Urinary bladder (tissue), 4 donors: ENCODE results near the gene CLIC1. TPM values are rescaled to one million over a fixed set of nuclear protein-coding genes. Genes with fewer than 3 reads are reported as not detected.

Source experiments
- DNase-seq: peaks from one replicate; pipeline ENCODE4 v3.0.0-alpha.2; 2015; ENCODE audit errors: extremely low spot score
- H3K27ac ChIP-seq: one replicate; pipeline ENCODE4 v1.5.1; 2013; ENCODE audit warnings: low read depth, mild to moderate bottlenecking, moderate library complexity
- H3K36me3 ChIP-seq: one replicate; pipeline ENCODE4 v1.6.1; 2013; ENCODE audit warnings: mild to moderate bottlenecking, moderate library complexity; ENCODE audit not compliant: insufficient read depth
- H3K4me1 ChIP-seq: one replicate; pipeline ENCODE4 v1.6.1; 2013; ENCODE audit warnings: mild to moderate bottlenecking, moderate library complexity; ENCODE audit not compliant: insufficient read depth
- H3K4me3 ChIP-seq: one replicate; pipeline ENCODE4 v1.5.1; 2013; ENCODE audit warnings: low read depth, low read length
- WGBS: extraction: QIAGEN DNeasy Blood & Tissue Kit; methylation state at CpG from one replicate; pipeline ENCODE4 v1.1.7; 2013; 5-methylcytosine and 5-hydroxymethylcytosine counted together
- polyA plus RNA-seq: library from polyadenylated mRNA; stranded (reverse); fragments of 200-250 nt; gene quantifications from one replicate; pipeline ENCODE4 v1.2.3, GENCODE V29; 2013
- total RNA-seq: library from RNA; depleted of rRNA; stranded (reverse); fragments of >200 nt; gene quantifications from one replicate; pipeline ENCODE4 v1.2.3, GENCODE V29; 2014
- donor health status: healthy with polysubstance abuse.
- donor health status: healthy.

CLIC1 gene
- total and polyA plus RNA-seq, 2 donors: 200 to 303 TPM

DNA sequence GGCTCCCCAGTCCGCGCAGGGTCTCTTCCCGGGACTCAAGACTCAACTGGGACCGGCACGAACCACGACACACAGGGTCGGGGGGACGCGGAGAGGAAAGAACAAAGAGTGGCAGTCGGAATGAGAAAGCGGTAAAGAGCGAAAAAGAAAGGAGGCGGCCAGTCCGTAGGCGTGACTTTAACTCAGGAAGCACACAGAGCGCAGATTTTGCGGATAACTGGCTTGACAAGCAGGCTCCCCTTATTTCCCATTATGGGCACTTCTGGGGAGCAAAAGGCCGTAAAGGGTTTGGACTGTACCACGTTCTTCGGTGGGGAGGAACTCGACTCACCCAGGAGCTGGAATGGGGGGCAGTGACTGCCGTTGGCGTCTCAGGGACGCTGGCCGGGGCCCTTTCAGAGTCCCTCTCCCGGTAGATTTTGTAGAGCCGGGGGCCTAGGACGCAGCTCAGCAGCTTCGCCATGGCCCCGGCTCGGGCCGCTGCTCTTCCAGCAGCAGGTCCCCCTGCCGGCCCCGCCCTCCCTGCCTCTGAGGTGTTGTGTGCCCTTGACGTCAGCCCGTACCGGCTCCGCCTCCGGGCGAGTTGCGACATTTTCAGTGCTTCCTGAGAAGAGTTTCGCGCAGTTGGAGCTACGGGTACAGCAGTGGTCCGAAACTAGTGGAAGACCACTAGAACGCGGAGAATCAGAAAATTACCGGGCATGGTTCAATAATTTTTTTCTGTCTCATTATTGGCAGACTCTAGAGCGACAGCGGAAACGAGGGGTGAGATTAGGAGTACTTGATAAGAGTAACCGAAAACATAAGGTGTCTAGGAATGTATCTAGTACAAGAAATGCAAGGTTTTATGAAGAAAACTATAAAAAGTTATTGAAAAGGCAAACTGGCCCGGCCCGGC lies 33.3 kb downstream of the CLIC1 start, which contains the start of gene ABHD16A:
Gene ABHD16A (minus strand): TSS at position 506 of the 898 bp plus-strand sequence. CDS start 43 bp downstream, at position 463.
- peak; percentile 97 for DNase-seq
- WGBS: under 1% methylated on average over 54 of the region's 54 CpGs
- Histone ChIP-seq H3K27ac (peak within 1 kb of the TSS; percentile 97), H3K4me3 (peak within 1 kb of the TSS; percentile 70), H3K36me3 (no peaks in the 10 kb centered on the region), H3K4me1 (no peaks in the 10 kb centered on the region)

DNA sequence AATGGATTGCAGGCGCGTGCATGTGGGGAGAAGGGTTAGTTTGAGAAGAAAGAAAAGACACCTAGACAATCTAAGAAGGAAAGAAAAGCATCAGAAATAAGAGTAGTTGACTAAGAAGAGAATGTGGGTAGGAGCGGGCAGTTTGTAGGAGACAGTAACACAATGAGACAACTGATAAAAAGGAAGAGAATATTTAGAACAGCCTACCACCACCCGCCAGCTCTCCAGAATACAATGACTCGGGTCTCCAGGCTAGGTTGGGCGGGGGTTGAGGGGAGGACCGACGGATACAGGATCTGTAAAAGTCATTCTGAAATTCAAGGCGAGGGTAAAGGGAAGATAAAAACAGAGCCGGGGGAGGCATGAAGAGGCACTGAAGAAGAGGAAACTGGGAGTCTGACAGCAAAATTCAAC lies 33.9 kb downstream of the CLIC1 start:
- under 1% methylated on average over 10 of the region's 10 CpGs for WGBS
- H3K4me3 ChIP-seq: peak overlapping the region; percentile 70
- no peaks in the 10 kb centered on the region for H3K4me1 ChIP-seq
- H3K27ac ChIP-seq: peak overlapping the region; percentile 97
- DNase-seq: no peak
- H3K36me3 ChIP-seq: no peaks in the 10 kb centered on the region

DNA sequence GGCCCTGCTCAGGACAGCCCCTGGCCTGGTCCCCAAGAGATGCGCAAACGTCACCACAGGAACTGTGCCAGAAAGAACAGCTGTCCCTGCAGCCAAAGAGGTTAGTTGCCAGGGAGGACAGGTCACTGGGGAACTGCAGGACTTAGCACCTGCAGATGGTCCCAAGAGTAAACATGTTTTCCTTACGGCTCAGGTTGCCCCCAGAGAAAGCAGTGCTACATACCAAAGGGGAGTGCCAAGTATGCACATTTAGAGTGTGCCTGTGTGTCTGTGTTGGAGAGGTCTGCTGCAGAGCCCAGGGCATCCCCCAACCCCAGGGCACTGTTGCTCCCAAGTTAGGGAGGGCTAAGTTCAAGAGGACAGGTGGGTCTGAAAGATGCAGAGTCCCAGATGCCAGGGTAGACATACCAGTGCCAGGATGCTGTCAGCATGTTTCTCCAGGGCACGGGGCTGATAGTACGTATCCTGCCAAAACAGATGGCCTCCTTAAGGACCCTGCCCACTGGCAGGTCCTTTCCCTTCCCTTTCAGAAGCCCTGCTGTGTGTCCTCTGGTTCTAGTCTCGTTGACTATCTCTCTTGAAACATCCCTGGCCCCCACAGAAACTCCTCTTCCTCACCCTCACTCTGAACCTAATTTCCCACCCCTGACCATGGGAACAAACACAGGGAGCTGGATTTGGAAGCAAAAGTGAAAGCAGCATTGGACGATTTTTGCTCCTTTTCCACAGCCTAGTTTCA lies 34.5 kb downstream of the CLIC1 start:
- no peaks in the 10 kb centered on the region for H3K36me3 ChIP-seq
- no peak overlapping the region for H3K27ac ChIP-seq
- H3K4me1 ChIP-seq: no peaks in the 10 kb centered on the region
- 23% methylated on average over 7 of the region's 7 CpGs for WGBS
- no peak for DNase-seq
- H3K4me3 ChIP-seq: peak overlapping the region; percentile 70

DNA sequence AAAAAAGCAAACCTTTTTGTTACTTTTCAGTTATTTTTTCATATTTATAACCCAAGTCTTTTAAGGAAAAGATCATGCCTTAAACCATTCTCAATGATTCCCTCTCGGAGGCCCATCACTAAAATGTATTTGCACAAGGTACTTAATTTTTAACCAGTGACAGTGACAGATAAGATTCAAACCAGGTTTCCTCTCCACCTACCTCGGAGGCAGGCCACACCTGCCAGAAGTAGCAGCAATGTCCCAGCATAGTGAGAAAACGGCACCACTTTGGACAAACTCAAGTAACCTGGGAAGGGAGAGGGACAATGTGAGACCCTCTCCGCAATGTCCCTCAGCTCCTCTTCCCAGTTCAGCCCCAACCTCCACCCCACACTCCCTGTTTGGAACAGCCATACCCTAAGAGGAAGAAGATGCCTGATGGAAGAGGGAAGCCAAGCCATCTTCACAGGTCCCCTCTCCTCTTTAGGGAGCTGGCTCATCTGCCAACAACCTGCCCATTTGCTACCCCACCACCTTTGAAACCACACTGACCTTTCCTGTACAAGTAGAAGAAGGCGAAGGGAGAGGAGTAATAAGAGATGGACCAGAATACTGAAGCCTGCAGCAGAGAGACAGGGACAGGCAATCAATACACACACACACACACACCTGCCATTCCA lies 35.5 kb downstream of the CLIC1 start:
- H3K4me3 ChIP-seq: no peak overlapping the region
- no peaks in the 10 kb centered on the region for H3K36me3 ChIP-seq
- no peaks in the 10 kb centered on the region for H3K4me1 ChIP-seq
- 86% methylated on average over 5 of the region's 5 CpGs for WGBS
- DNase-seq: no peak
- H3K27ac ChIP-seq: no peak overlapping the region

DNA sequence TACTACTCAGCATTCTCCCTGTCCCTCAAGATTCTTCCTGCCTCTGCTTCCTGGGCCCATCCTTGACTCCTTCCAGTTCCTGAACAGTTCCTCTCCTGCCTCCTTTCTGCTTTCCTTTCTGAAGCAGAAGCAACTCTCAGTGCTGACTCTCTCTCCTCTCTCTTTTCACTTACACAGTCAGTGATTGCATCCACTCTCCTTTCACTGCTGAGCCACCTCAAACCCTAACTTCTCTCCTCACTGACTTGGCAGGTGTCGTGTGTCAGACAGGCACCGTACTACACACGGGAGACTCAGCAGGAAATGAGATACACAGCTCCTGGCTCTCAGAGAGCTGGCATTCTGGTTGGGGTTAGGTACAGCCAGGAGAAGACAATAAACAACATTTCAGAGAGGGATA lies 38.8 kb downstream of the CLIC1 start:
- no peaks in the 10 kb centered on the region for H3K36me3 ChIP-seq
- DNase-seq: no peak
- H3K4me1 ChIP-seq: no peaks in the 10 kb centered on the region
- WGBS: 49% methylated on average over 3 of the region's 3 CpGs
- H3K27ac ChIP-seq: no peak overlapping the region
- H3K4me3 ChIP-seq: no peak overlapping the region

DNA sequence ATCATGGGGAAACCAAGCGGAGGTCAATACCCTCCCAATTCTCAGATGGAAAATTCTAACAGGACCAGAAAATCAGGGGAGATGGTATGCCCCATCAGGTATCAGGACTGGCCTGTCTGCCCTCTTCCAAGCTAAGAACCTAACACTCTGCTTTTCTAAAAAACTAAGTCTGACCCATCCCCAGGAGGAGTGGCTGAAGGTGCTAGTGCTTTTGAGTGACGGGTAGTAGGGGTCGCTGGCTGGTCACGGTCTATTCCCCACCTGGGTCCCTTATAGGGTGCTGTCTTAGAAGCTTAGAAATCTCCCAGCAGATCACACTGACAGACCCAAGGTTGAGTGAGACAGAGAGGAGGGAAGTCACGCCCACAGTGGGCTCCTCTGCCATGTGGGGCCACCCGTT lies 42.8 kb downstream of the CLIC1 start:
- H3K27ac ChIP-seq: no peak overlapping the region

DNA sequence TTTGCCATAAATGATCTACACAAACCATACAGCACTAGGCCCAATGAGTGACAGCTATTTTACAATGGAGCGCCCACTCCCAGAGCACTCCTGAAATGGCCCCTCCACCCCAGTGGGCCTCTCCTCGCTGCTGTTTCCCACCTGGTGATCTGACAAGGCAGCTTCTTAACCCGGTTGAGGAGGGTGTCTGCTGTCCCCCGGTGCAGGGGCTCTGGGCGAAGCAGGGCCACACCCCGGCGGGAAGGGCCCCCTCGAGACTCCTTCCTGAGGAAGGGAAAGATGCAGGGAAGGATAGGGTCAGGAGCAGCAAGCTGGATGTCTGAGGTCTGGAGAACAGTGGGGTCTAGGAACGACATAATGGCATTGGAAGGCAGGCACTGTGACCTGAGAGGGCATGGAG lies 43.4 kb downstream of the CLIC1 start:
- no peak overlapping the region for H3K27ac ChIP-seq
- no peak overlapping the region for H3K4me3 ChIP-seq
- H3K36me3 ChIP-seq: peaks cover 5% of the 10 kb centered on the region
- WGBS: 89% methylated on average over 9 of the region's 9 CpGs
- no peaks in the 10 kb centered on the region for H3K4me1 ChIP-seq
- DNase-seq: no peak

More for the DNA sequence above, 42.8 kb downstream of the CLIC1 start:
- peaks cover 5% of the 10 kb centered on the region for H3K36me3 ChIP-seq
- no peak for DNase-seq
- WGBS: 91% methylated on average over 6 of the region's 6 CpGs
- no peak overlapping the region for H3K4me3 ChIP-seq
- no peaks in the 10 kb centered on the region for H3K4me1 ChIP-seq

DNA sequence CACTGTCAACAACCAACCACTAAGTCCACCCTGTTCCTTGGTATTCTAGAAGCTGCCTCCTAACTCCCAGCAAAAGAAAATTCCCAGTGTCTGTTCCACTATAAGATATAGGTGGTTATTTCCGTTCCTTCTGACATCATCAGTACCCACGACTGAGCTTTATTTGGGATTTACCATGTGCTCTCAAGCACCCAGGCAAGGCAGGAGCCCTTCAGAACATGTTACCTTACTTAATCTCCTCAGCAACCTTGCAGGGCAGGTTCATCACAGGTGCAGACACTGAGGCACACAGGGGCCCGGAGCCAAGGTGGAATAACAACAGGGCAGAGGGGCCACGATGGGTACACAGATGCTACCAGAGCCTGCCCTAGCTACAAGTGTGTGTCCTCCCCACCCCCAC lies 44.0 kb downstream of the CLIC1 start:
- no peak for DNase-seq
- peaks cover 5% of the 10 kb centered on the region for H3K36me3 ChIP-seq
- 82% methylated on average over 4 of the region's 4 CpGs for WGBS
- no peak overlapping the region for H3K27ac ChIP-seq
- H3K4me3 ChIP-seq: no peak overlapping the region
- no peaks in the 10 kb centered on the region for H3K4me1 ChIP-seq

DNA sequence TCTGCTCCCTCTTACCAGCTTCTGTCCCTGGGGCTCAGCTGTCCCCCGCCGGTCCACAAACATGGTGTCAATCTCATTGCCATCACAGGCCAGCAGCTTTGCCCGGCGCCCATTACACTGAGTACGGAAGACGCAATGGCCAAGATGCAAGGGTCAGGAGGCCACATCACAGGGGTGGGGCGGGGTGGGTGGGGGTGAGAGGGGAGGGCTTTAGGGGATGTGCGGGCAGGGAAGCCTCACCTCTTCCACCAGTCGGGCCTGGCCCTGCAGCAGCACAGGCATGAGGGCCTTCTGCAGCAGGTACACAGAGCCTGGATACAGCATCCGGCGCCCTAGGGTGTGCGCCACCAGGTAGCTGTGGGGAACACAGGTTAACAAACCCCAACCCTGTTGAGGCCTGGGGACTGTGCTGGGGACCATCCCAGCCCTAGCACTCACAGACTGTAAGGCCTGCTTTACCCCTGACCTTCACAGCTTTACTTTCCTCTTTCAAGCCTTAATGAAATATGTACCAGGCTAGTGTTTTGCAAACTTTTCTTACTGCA lies 44.7 kb downstream of the CLIC1 start:
- no peak for DNase-seq
- H3K4me3 ChIP-seq: no peak overlapping the region
- H3K27ac ChIP-seq: no peak overlapping the region
- H3K4me1 ChIP-seq: no peaks in the 10 kb centered on the region
- H3K36me3 ChIP-seq: peaks cover 5% of the 10 kb centered on the region
- WGBS: 95% methylated on average over 12 of the region's 12 CpGs

DNA sequence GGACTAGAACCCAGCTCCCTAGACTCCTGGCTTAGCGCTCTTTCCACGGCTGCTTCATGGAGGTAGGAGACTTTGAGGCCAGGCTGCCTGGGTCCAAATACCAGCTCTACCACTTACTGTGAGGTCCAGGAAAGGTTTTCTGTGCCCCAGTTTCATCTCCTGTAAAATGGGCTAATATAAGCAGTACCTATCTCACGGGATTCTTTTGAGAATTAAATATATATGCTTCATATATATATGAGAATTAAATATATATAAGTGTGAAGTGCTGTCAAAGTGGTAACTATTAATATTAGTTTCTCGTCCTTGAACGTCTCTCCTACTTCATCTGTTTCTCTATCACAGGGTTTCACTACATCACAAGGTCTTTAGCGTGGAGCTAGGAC lies 45.3 kb downstream of the CLIC1 start:
- peaks cover 5% of the 10 kb centered on the region for H3K36me3 ChIP-seq
- no peaks in the 10 kb centered on the region for H3K4me1 ChIP-seq
- 90% methylated on average over 6 of the region's 6 CpGs for WGBS
- DNase-seq: no peak
- H3K4me3 ChIP-seq: no peak overlapping the region
- no peak overlapping the region for H3K27ac ChIP-seq

DNA sequence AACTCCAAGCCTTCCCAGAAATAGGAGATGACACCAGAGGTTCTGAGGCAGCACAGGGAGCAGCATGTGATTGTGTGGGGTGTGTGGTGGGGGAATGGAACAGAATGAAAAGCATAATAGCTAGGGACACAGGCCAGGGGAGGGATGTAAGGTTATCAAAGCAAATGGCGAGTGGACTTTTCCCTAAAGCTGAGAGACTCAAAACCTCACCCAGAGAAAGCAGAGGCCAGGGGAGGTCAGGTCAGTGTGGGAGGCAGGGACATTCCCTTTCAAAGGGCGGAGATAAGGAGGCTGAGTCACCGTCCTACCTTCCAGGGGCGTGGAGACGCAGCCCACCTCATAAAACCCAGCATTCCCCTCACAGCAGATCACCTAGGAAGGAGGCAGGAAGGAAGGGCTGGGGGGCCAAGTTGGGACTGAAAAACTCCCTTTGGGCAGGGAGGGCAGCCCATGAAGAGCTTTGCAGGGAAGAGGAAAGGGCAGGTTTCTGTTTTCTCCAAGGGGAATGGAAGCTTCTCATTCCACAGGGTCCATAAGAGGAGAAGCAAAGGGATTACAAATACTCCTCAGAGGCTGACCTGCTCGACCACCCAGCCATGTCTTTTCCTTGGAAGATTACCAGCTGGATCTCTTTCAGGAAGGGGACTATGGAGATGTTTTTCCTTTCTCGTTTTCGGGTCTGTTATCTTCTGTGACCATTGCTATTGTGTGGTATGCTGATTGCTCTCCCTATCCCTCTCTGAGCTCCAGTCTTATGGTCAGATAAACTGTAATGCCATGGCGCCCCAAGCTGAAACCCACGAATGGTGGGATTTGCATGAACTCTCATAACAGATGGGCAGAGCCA lies 45.9 kb downstream of the CLIC1 start:
- H3K36me3 ChIP-seq: peaks cover 5% of the 10 kb centered on the region

DNA sequence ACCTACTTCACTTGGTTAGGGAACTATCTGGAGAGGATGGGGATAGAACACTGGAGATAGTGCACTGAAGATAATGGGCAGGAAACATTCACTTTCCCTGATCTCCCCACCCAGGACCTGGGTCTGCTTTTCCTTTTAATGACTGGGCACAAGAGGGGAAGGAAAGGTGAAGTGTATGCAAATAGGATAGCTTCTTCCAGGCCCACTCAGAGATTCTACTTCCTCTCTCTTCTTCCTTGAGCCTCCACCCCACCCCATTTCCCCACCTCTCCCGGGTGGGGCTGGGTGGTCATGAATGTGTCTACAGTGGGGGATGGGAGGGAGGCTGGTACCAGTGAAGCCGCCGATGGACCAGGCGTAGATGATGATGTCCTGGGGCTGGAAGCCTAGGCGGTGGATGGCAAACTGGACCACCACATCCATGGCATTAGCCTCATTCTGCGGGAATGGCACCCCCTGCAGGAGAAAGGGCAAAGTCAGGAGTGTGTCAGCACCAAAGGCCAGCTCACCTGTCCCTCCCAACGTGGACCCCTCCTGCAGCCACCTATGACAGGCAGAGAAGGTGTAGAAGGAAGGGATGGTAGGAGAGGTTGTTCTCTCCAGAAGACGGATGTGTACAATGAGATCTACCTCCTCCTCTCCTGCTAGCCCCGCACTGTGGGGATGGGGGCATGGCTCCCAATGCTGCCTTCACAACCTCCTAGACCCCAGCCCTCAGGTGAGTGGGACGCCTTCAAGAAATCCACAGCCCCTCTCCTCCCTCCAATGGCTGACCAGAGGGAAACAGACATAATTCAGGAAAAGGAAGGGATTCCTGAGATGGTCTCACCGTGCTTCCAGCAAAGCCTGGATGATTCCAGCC lies 46.9 kb downstream of the CLIC1 start:
- H3K27ac ChIP-seq: no peak overlapping the region
- 78% methylated on average over 11 of the region's 11 CpGs for WGBS

More for the DNA sequence above, 45.9 kb downstream of the CLIC1 start:
- Histone ChIP-seq H3K4me3 (no peak overlapping the region), H3K4me1 (no peaks in the 10 kb centered on the region), H3K27ac (no peak overlapping the region)
- 70% methylated on average over 10 of the region's 10 CpGs for WGBS
- DNase-seq: no peak

More for the DNA sequence above, 46.9 kb downstream of the CLIC1 start:
- Histone ChIP-seq H3K4me3 (no peak overlapping the region), H3K4me1 (no peaks in the 10 kb centered on the region), H3K36me3 (peaks cover 5% of the 10 kb centered on the region)
- DNase-seq: no peak
